Activated naive CD4-positive, alpha-beta T cell treated with anti-CD3 and anti-CD28 coated beads for 36 hours (primary cell): Measurements from ENCODE around the gene TRIM29. TPM values are rescaled to one million over a fixed set of nuclear protein-coding genes. Genes with fewer than 3 reads are reported as not detected.
"Not testable (repeated sequence)": the region's sequence is repeated elsewhere in the genome, so short reads cannot be mapped to it uniquely, and the experiment has no call there.

Experiments used
- CTCF ChIA-PET: fragments of 350-600 bp; sonication (Branson Sonifier 250); formaldehyde crosslinking; loops from one replicate; lab custom pipeline; 2021; ENCODE audit warnings: antibody characterized with exemption; lab: Charles Lee
- DNase-seq: peaks from one replicate; pipeline ENCODE4 v3.0.0-alpha.2; 2020
- H3K27ac Mint-ChIP-seq: one replicate; pipeline ENCODE4 v1.8.0; 2021; ENCODE audit warnings: mild to moderate bottlenecking, mixed read lengths
- H3K27me3 Mint-ChIP-seq: one replicate; pipeline ENCODE4 v1.8.0; 2021; ENCODE audit warnings: low read depth, mixed read lengths
- H3K36me3 Mint-ChIP-seq: one replicate; pipeline ENCODE4 v1.8.0; 2021; ENCODE audit warnings: low read depth, mixed read lengths
- H3K4me1 Mint-ChIP-seq: one replicate; pipeline ENCODE4 v1.8.0; 2021; ENCODE audit warnings: low read depth, mixed read lengths
- H3K4me3 Mint-ChIP-seq: one replicate; pipeline ENCODE4 v1.8.0; 2021; ENCODE audit warnings: mild to moderate bottlenecking, moderate library complexity, mixed read lengths
- H3K9me3 Mint-ChIP-seq: one replicate; pipeline ENCODE4 v1.8.0; 2021; ENCODE audit warnings: mixed read lengths
- intact Hi-C: fragments of 100-400 bp; cut with micrococcal nuclease; formaldehyde crosslinking; loops from one replicate; pipeline ENCODE4 v1.15.1; 2023
- total RNA-seq, 2 experiments: library from RNA; stranded (reverse); gene quantifications; one replicate each; pipeline ENCODE4 v1.2.3, GENCODE V29; 2021

The TRIM29 gene
- total RNA-seq, 2 experiments from 2014 or later = not detected

DNA sequence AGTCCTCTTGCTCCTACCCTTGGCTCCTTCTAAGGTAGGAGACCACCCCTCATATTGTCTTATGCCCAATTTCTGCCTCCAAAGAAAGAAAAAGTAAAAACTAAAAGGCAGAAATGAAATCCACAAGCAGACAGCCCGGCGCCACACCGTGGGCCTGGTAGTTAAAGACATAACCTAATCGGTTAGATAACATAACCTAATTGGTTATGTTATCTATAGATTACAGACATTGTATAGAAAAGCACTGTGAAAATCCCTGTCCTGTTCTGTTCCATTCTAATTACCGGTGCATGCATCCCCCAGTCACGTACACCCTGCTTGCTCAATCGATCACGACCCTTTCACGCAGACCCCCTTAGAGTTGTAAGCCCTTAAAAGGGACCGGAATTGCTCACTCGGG, 5.6 kb upstream of the TRIM29 start:
- H3K9me3 Mint-ChIP-seq, H3K4me1 Mint-ChIP-seq, H3K4me3 Mint-ChIP-seq, CTCF ChIA-PET, intact Hi-C loops, H3K27ac Mint-ChIP-seq, DNase-seq, H3K36me3 Mint-ChIP-seq: not testable (repeated sequence)
- peaks cover 20% of the 10 kb centered on the region for H3K27me3 Mint-ChIP-seq

DNA sequence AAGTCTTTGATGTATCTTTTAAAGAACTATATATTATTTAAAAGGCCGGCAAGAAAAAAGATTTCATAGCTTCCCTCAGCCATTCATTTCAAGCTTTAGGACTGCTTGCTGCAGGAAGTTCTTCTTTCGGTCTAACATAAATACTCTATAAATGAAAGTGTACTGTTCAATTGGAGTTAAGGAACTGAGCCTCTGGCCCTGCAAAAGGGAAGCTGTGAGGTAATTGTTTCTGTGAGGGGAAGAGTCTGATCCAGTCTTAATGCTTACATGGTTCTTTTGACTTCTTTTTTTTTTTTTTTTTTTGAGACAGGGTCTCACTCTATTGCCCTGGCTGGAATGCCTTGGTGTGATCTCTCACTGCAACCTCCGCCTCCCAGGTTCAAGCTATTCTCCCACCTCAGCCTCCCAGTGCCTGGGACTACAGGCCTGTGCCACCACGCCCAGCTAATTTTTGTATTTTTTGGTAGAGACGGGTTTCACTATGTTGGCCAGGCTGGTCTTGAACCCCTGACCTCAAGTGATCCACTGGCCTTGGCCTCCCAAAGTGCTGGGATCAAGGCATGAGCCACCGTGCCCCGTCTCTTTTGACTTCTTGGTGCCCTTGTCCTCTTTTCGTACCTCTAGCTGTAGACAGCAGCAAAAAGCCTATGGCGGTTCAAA, 4.7 kb upstream of the TRIM29 start:
- intact Hi-C loops = no loop called here
- no peak for DNase-seq
- CTCF ChIA-PET = no interaction called here
- Mint-ChIP-seq H3K27me3 (peaks cover 20% of the 10 kb centered on the region), H3K4me3 (no peak overlapping the region), H3K36me3 (no peaks in the 10 kb centered on the region), H3K27ac (no peak overlapping the region), H3K9me3 (no peaks in the 10 kb centered on the region), H3K4me1 (no peaks in the 10 kb centered on the region)

DNA sequence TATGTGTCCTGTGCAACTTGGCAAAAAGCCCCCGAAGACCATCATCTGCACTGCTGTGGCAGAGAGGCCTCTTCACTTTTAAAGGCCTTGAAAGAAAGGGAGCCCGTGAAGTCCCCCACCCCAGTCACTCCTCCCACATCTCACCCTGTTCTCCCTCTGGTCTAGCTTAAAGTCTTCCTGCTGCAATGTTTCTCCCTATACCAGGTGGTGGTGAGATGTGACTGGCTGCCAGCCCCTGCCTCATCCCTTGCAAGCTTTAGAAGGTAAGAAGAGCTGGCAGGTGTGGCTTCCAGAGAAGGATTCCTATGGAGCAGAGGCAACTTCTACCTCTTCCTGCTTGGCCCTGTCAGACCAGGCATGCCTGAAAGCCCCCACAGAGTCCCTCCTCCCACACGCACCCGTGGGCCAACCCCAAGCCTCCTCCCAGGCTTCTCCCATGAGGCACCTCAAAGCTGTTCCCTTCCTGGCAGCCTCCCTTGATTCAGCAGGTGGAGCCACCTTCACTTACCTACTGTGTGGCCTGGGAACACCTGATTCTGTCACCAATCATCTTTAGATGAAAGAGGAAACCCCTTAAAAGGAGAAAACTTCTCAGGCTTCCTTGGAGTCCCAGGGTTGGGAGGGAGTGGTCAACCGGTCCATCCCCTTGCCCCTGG, 4.0 kb upstream of the TRIM29 start:
- no peaks in the 10 kb centered on the region for H3K4me1 Mint-ChIP-seq
- no peak overlapping the region for H3K4me3 Mint-ChIP-seq
- intact Hi-C loops = no loop called here
- peaks cover 20% of the 10 kb centered on the region for H3K27me3 Mint-ChIP-seq
- H3K9me3 Mint-ChIP-seq = no peaks in the 10 kb centered on the region
- H3K27ac Mint-ChIP-seq = no peak overlapping the region
- DNase-seq = no peak
- CTCF ChIA-PET = no interaction called here
- no peaks in the 10 kb centered on the region for H3K36me3 Mint-ChIP-seq

DNA sequence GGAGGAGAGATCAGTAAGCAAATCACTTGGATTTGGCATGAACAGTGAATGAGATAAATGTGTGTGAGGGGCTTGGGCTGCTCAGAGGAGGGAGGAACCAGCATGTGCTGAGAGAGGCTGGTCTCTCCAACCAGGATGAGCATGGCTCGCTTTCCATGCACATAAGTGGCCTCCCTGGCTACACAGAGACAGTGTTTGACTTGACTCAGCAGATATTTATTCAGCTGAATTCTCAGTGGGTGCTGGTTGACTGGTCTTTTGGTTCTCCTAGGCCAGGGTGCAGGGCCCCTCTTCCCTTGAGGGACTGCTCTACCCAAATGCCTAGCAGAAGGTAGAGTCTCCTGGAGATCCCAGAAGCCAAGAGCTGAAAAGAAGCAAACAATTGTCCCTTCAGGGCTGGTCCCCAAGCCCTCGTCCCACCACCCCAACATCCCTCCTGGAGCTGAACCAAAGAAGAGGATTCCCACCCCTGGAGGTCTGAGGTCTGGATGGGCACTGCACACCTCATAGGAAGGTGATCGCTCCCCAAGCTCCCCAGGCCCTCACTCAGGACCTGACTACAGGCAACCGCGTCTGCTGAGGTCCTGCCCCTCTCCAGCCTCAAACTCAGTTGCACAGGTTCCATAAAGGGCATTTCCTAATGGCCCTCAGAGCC, 3.3 kb upstream of the TRIM29 start:
- Mint-ChIP-seq H3K9me3 (no peaks in the 10 kb centered on the region), H3K4me3 (no peak overlapping the region), H3K27me3 (peaks cover 17% of the 10 kb centered on the region), H3K36me3 (no peaks in the 10 kb centered on the region), H3K4me1 (no peaks in the 10 kb centered on the region), H3K27ac (no peak overlapping the region)
- no peak for DNase-seq
- intact Hi-C loops = no loop called here
- CTCF ChIA-PET = no interaction called here

DNA sequence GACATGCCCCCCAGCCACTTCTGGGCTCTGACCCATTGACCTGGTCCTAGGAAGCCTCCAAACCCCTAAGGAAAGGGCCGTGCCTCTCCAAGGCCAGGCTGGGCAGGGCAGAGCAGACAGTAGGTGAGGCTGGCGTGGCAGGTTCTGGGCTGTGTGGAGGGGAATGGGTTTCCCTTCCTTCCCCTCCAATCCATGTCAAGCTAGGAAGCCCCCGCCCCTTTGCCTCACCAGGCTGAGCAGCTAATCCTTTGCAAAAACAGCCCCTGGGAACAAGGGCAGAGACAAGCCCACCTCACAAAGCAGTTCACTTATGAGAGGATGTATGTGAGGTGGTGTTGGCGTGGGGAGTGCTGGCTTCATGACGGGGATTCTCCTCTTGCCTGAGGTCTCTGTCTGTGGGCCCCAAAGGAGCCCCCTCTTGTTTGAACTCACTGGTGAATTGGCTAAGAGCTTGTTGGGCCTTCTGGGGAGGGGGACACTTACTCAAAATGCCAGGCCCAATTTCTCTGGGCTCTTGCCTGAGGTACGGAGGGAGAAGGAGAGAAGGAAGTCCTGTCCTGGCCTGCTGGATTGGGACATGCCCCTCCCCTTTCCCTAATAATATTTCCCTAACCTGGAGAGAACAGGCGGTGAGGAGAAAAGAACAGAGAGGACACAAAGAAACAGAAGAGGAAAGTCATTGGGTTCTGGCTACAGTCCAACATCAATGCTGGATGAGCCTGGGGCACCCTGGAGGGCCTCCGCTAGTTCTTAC, 1.6 kb upstream of the TRIM29 start:
- intact Hi-C loops = no loop called here
- no peaks in the 10 kb centered on the region for H3K9me3 Mint-ChIP-seq
- DNase-seq = no peak
- peaks cover 9% of the 10 kb centered on the region for H3K27me3 Mint-ChIP-seq
- H3K4me3 Mint-ChIP-seq = no peak overlapping the region
- no peaks in the 10 kb centered on the region for H3K36me3 Mint-ChIP-seq
- CTCF ChIA-PET = interaction anchor here (1.0 kb wide), 1 partner anchor 11 kb away, joined by 3 read pairs; no protein-coding TSS in a partner anchor
- H3K4me1 Mint-ChIP-seq = no peaks in the 10 kb centered on the region
- H3K27ac Mint-ChIP-seq = no peak overlapping the region

DNA sequence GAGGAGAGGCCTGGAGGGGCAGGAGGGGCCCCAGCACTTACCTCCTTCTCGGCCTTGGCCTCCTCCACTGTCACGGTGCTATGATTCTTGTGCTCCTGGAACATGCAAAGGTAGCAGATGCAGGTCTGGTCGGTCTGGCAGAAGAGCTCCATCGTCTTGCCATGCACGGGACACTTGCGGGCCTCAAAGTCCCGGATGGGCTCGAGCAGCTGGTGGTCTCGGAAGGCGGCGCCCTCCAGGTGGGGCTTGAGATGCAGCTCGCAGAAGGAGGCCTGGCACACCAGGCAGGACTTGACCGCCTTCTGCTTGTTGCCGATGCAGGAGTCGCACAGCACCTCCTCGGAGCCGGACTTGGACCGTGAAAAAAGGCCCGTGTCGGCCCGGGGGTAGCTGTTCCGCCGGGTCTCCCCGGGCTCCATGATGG, 714 bp downstream of the TRIM29 start:
- Mint-ChIP-seq H3K36me3 (no peaks in the 10 kb centered on the region), H3K9me3 (no peaks in the 10 kb centered on the region), H3K4me1 (no peaks in the 10 kb centered on the region), H3K27ac (no peak overlapping the region), H3K27me3 (peaks cover 3% of the 10 kb centered on the region), H3K4me3 (no peak overlapping the region)
- CTCF ChIA-PET = interaction anchor here (0.6 kb wide), 1 partner anchor 147 kb away, joined by 3 read pairs; no protein-coding TSS in a partner anchor
- no peak for DNase-seq
- intact Hi-C loops = no loop called here

DNA sequence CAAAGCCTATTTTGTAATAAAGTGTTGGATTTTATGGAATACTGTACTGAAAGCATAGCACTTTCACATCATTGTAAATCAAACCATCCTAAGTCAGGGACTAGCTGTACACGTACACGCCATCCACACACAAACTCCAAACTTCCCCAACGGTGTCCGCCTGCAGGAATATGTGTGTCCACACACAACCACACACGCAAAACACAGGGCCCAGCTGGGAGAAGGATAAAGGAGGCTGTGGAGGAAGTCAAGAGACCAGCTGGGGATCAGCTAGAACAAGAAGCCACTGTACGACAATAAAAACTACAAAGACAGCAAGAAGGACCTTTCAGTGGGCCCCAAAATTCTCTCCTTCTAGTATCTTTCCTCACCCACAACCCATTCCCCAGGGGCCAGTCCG, 1.6 kb downstream of the TRIM29 start:
- intact Hi-C loops = no loop called here
- no peak for DNase-seq
- Mint-ChIP-seq H3K36me3 (no peaks in the 10 kb centered on the region), H3K27me3 (peaks cover 3% of the 10 kb centered on the region), H3K27ac (no peak overlapping the region), H3K4me1 (no peaks in the 10 kb centered on the region), H3K4me3 (no peak overlapping the region), H3K9me3 (no peaks in the 10 kb centered on the region)
- CTCF ChIA-PET = no interaction called here

DNA sequence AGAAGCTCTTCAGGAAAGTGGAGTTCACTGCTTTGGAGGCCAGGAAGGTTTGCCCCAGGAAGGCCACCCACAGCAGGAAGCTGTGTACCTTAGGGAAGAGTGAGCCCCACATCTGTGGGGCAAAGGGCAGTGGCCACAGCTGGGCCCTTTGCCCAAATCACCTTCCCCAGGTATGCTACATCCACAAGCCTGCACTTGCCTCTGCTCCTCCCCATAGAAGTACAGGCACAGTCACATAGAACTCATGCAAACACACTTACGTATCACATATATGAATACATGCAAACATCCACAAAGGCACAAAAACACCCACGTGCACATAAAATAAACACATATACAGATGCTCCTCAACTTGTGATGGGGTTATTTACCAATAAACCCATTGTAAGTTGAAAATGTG, 2.1 kb downstream of the TRIM29 start:
- H3K36me3 Mint-ChIP-seq = no peaks in the 10 kb centered on the region
- H3K4me3 Mint-ChIP-seq = no peak overlapping the region
- peaks cover 3% of the 10 kb centered on the region for H3K27me3 Mint-ChIP-seq

DNA sequence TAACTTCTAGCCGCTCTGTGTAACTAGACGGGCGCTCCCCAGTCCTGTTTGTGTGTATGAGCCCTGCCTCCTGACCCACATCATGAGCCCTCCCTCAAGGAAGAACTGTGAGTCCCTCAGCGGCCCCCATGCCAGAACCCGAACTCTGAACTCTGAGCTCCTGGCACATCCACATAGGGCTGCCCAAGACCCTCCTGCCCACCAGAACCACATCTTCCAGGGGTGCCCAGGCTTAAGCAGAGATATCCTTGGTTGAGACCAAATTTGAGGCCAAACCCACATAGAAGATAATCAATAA, 3.0 kb downstream of the TRIM29 start:
- Mint-ChIP-seq H3K27me3 (no peaks in the 10 kb centered on the region), H3K27ac (no peak overlapping the region), H3K36me3 (no peaks in the 10 kb centered on the region), H3K4me3 (no peak overlapping the region), H3K4me1 (no peaks in the 10 kb centered on the region), H3K9me3 (no peaks in the 10 kb centered on the region)
- DNase-seq = no peak
- CTCF ChIA-PET = no interaction called here
- intact Hi-C loops = no loop called here

More for the DNA sequence above, 2.1 kb downstream of the TRIM29 start:
- DNase-seq = no peak
- intact Hi-C loops = no loop called here
- H3K27ac Mint-ChIP-seq = no peak overlapping the region
- no peaks in the 10 kb centered on the region for H3K4me1 Mint-ChIP-seq
- CTCF ChIA-PET = no interaction called here
- no peaks in the 10 kb centered on the region for H3K9me3 Mint-ChIP-seq

DNA sequence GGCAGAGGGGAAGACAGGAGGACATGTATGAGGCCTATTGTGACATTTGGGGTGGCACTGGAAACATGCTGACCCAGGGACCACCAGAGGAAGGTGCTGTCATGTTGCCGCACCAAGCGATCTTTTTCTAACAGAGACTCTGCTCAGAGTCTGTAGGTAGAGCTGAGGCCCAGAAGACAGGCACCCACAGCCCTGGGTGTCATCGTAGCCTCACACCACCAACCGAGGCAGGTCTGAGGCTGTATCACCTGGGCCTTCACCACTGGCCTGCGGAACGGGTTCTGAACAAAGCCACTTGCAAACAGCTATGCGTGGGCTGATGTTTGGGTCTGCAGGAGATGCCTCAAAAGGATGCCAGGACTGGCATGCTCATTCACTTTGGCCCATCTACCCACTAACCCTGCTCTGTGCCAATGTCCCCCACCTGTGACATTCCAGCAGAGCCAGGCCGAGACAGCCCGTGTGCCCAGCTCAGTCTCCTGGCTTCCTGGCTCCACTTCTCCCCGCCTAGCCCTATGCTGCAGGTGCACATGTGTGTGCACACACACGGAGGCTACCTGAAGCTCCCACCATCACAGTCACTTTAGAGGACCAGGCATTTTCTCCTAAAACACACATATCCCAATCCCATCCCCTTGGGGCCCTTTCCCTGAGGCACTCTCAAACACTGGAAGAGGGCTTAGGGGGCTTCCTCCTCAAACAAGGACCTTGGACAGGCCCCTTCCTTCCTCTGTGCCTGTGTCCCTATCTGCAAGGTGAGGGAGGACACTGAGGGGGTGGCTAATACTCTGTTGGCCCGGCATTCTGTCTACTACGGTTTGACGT, 3.6 kb downstream of the TRIM29 start:
- CTCF ChIA-PET = no interaction called here
- no peaks in the 10 kb centered on the region for H3K36me3 Mint-ChIP-seq
- no peaks in the 10 kb centered on the region for H3K27me3 Mint-ChIP-seq
- no peak for DNase-seq
- intact Hi-C loops = no loop called here
- no peaks in the 10 kb centered on the region for H3K4me1 Mint-ChIP-seq
- H3K4me3 Mint-ChIP-seq = no peak overlapping the region
- H3K27ac Mint-ChIP-seq = no peak overlapping the region
- H3K9me3 Mint-ChIP-seq = no peaks in the 10 kb centered on the region

DNA sequence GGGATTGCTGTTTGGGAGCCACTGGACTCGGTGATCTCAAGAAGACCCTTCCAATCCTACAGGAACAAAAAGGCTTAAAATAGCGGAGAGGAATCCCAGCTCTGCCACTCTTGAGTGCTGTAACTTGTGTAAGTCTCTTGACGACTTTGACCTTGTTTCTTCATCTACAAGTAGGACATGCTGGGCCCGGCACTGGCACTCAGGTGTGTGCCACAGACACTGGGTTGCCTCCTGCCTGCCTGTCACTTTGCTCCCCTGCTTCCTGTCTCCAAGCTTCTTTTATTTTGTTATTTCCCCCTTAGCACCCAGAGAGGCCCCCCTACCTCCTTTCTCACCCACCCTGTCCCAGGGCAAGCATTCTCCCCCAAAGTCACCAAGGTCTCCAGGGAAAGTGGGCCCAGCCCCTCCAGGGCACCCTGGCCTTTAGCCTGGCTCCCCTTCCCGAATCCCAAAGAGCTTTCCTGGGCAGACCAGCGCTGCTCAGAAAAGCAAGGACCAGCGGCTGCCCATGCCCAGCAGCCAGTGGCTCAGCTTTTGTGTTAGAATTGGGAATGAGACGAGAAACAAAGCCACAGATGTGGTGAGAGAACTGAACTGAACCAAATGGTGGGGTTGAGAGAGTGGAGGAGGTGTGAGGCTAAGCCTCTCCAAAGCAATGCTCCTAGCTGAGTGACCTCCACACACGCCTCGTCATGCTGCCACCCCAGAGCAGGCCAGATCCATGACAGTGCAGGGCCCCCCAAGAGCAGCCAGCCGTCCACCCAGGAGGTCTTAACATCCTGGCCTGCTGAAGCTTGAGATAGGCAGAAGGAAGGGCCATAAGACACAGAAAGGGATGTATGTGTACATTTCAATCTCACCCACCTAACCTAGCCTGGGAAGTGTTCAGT, 4.5 kb downstream of the TRIM29 start:
- no peaks in the 10 kb centered on the region for H3K9me3 Mint-ChIP-seq
- no peak for DNase-seq
- no peaks in the 10 kb centered on the region for H3K36me3 Mint-ChIP-seq
- H3K27ac Mint-ChIP-seq = no peak overlapping the region
- no peaks in the 10 kb centered on the region for H3K27me3 Mint-ChIP-seq
- intact Hi-C loops = no loop called here
- CTCF ChIA-PET = no interaction called here
- no peak overlapping the region for H3K4me3 Mint-ChIP-seq
- no peaks in the 10 kb centered on the region for H3K4me1 Mint-ChIP-seq
